Fibroblast of pulmonary artery (primary cell): ENCODE measurements around the gene ING3.

Experiments
- DNase-seq: peaks from one replicate; pipeline ENCODE4 v3.0.0-alpha.2; 2010; ENCODE audit warnings: low read depth
- H3K4me3 ChIP-seq: replicated peaks from 2 replicates; pipeline ENCODE4 v1.5.1; 2011; ENCODE audit warnings: low read depth, mild to moderate bottlenecking, control low read depth, low read length, moderate library complexity
- CTCF ChIP-seq: IDR thresholded peaks from 2 replicates; pipeline ENCODE4 v1.5.1; 2011; ENCODE audit warnings: mild to moderate bottlenecking, control low read depth, low read length, inconsistent platforms; ENCODE audit errors: missing control alignments

The ING3 gene

GRCh38 chr7:121020249-121020988 lies 69.8 kb downstream of the ING3 start:
- DNase-seq, result peak; percentile 89
- H3K4me3 ChIP-seq, result no peak overlapping the region
- no peak for TF ChIP-seq CTCF

DNA sequence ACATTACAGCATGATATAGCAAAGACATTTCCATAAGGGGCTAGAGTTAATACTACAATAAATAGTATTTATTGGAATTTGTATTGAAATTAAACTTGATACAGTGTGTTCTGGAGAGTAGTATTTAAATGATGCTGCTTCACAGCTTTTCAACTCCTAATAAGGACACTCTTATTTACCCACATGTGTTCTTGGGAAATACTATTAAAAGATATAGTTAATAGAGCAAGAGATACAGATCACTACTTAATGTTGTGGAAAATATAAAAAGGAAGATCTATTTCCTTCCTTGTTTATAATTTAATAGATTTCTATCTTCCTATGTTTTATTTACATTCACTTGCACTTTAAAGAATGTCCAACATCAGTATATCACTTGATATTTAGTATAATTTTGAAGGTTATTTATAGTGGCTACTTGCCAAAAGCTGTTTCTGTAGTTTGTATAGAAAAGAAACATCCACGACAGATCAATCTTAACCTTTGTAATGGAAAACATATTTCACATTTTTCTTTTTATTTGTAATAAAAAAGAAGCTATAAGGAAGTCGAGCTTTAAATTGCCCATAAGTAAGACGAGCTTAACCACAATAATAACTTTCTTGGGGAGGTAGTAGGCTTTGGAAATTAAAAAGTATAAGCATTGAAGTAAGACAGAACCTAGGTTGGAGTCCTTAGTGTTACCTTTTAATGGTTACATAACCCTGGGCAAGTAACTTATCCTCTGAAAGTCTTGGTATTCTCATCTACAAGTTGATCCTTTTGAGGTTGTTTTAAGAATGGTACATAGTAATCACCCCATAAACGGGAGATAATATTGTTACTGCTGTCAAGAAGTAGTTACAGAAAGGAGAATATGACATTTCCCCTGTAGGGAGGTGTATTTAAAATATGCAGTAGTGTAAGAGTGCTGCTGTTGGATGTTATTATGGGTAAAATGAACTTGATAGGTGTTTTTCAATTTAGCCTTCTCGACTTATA lies 70.7 kb downstream of the ING3 start:
- DNase-seq, result no peak
- TF ChIP-seq CTCF, result no peak
- H3K4me3 ChIP-seq, result no peak overlapping the region

GRCh38 chr7:121023194-121023593 lies 72.6 kb downstream of the ING3 start:
- H3K4me3 ChIP-seq, result no peak overlapping the region
- no peak for DNase-seq
- TF ChIP-seq CTCF, result no peak

- TF ChIP-seq CTCF, result no peak
- no peak for DNase-seq
- no peak overlapping the region for H3K4me3 ChIP-seq
These were observed 73.3 kb downstream of the ING3 start for GRCh38 chr7:121023683-121024511.

DNA sequence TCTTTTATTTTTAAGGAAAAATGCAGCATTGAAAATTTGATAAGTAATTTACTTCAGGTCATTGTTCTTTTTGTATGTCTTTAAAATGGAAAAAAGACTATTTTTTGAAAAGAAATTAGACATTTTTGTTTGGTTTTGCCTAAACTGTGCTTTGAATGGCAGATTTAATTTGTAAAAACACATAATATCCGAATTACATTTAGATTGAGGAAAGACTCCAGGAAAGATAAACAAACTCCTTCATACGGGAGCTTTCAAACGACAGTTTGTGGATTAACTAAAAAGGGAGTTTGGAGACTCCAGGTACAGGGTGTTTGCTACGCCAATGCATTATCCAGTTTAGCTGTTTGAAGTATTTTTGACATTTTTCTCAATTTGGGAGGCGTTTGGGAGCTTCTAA lies 74.0 kb downstream of the ING3 start:
- DNase-seq, result no peak
- no peak for TF ChIP-seq CTCF
- H3K4me3 ChIP-seq, result no peak overlapping the region

GRCh38 chr7:121026159-121026558 lies 75.6 kb downstream of the ING3 start:
- no peak for DNase-seq
- no peak for TF ChIP-seq CTCF
- H3K4me3 ChIP-seq, result no peak overlapping the region
